GM19238 (cell line): Measurements from ENCODE around the gene ALG12.
A peak's percentile ranks its signal among the peaks of the same experiment; 100 is the strongest.

ENCODE experiments used
- DNase-seq: peaks from one replicate; pipeline ENCODE4 v3.0.0; 2011; ENCODE audit warnings: low spot score; ENCODE audit not compliant: insufficient read length

Gene ALG12

DNA sequence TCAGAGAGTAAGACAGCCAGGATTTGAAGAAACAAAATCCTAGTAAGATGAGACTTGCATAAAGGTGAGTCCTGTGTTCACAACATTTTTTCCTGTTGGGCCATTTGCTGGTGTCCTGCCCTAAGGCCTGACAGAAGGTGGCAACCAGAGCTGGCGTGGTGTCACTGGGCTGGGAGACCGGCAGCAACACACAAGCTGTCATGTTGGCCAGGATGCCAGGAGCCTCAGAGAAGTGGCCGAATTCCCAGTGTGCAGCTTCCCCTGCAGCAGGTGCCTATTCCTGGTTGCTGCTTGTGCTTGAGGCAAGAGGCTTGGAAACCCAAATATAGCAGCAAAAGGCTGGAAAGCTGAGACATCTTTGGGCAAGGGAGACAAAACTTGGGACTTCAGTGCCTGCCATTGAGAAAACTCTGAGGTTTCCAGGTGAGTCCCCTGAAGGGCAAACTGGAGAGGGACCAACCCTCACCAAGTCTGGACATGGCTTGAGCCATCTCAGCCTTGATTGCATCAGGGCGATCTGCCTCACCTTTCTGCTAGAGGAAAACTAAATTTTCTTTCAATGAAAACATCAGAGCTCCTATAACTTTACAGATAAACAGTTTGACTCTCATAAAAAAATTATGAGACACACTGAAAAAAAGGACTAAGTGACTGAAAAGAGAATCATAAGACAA lies 25.9 kb downstream of the ALG12 start:
- DNase-seq: no peak

DNA sequence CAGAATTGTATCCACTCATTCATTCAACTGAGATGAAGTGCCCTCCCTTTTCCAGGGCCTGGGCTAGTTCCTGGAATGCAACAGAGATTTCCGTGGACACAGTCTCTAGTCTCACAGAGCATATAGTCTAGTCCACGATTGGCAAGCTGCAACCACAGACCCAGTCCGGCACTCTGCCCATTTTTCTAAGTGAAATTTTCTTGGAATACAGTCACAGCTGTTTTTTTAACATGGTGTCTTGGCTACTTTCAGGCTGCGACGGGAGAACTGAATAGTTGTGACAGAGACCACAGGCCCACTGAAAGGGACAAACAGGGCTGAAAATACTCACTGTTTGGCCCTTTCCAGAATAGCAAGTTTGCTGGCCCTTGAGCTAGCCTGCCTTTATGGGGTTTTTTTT lies 29.2 kb downstream of the ALG12 start:
- no peak for DNase-seq

DNA sequence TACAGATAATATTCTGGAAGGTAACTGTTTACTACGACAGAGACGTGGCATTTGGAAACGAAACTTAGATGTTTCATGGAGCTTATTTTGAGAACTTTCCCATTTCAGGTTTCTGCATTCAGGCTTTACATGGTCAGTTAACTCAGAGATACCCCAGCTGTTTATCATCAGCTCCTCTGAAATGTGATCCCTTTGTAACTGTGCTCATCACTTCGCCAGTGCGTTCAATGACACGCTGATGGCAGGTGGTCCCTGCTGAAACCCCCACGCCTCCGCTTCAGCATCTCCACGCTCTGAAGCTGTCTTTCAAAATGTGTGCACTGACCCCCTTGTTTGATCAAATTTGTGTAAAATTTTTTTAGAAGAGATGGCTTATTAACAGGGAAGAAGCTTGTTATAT lies 30.5 kb downstream of the ALG12 start:
- no peak for DNase-seq

DNA sequence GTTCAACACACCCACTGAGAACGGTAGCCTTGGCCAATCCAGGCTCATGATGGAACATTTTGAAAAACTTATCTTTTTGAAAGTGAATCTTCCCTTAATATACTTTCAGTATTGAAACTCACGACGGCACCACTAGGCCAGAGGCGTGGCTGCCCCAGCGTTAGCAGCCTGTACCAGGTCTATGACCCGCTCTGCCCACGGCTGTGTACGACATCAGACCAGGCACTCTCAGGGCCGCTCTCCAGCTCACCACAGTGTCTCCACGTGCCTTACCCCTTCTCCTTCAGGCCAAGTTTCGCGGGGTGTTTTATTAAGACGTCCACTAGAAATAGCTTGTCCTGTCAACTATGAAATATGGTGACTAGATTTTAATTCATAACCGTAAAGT lies 31.2 kb downstream of the ALG12 start:
- no peak for DNase-seq

DNA sequence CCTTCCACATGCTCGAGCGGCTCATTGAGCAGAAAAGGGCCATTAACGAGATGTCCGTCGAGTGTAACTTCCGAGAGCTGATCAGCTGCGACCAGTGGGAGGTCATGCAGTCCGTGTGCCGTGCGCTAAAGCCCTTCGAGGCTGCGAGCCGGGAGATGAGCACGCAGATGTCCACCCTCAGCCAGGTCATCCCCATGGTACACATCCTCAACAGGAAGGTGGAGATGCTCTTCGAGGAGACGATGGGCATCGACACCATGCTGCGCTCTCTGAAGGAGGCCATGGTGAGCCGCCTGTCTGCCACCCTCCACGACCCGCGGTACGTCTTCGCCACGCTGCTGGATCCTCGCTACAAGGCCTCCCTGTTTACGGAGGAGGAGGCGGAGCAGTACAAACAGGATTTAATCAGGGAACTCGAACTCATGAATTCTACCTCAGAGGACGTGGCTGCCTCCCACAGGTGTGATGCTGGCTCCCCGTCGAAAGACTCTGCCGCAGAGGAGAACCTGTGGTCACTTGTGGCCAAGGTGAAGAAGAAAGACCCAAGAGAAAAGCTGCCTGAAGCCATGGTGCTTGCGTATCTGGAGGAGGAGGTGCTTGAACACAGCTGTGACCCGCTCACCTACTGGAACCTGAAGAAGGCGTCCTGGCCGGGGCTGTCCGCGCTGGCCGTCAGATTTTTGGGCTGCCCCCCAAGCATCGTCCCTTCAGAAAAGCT lies 31.7 kb downstream of the ALG12 start:
- DNase-seq: no peak

DNA sequence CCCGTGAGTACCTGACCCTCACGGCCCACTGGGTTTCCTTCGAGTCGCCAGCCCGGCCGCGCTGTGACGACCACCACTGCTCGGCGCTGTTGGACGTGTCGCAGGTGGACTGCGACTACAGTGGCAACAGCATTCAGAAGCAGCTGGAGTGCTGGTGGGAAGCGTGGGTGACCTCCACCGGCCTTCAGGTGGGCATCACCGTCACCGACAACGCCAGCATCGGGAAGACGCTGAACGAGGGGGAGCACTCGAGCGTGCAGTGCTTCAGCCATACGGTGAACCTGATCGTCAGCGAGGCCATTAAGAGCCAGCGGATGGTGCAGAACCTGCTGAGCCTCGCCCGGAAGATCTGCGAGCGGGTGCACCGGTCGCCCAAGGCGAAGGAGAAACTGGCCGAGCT lies 32.4 kb downstream of the ALG12 start:
- DNase-seq: no peak

- no peak for DNase-seq
Observed at GRCh38 chr22:49885281-49885680, 33.0 kb downstream of the ALG12 start.

DNA sequence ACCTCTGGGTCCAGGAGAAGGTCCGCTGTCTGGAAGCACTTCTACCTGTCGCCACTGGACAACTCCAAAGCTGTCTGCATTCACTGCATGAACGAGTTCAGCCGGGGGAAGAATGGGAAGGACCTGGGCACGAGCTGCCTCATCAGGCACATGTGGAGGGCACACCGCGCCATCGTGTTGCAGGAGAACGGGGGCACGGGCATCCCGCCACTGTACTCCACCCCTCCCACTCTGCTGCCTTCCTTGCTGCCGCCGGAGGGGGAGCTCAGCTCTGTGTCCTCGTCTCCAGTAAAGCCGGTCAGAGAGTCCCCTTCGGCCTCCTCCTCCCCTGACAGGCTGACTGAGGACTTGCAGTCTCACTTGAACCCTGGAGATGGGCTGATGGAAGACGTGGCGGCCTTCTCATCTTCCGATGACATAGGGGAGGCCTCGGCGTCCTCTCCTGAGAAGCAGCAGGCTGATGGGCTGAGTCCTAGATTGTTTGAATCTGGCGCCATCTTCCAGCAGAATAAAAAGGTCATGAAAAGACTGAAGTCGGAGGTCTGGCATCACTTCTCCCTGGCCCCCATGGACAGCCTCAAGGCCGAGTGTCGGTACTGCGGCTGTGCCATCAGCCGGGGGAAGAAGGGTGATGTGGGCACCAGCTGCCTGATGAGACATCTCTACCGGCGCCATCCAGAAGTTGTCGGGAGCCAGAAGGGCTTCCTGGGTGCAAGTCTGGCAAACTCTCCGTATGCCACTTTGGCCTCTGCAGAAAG lies 33.6 kb downstream of the ALG12 start:
- DNase-seq: no peak

DNA sequence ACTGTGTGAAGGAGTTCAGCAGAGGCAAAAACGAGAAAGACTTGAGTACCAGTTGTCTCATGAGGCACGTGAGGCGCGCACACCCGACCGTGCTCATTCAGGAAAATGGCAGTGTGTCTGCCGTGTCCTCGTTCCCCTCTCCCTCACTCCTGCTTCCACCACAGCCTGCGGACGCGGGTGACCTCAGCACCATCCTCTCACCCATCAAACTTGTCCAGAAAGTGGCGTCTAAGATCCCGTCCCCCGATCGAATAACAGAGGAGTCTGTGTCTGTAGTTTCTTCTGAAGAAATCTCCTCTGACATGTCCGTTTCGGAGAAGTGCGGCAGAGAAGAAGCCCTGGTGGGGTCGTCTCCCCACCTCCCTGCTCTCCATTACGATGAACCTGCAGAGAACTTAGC lies 34.2 kb downstream of the ALG12 start:
- no peak for DNase-seq

- no peak for DNase-seq
Observed at GRCh38 chr22:49883294-49883640, 35.0 kb downstream of the ALG12 start.

DNA sequence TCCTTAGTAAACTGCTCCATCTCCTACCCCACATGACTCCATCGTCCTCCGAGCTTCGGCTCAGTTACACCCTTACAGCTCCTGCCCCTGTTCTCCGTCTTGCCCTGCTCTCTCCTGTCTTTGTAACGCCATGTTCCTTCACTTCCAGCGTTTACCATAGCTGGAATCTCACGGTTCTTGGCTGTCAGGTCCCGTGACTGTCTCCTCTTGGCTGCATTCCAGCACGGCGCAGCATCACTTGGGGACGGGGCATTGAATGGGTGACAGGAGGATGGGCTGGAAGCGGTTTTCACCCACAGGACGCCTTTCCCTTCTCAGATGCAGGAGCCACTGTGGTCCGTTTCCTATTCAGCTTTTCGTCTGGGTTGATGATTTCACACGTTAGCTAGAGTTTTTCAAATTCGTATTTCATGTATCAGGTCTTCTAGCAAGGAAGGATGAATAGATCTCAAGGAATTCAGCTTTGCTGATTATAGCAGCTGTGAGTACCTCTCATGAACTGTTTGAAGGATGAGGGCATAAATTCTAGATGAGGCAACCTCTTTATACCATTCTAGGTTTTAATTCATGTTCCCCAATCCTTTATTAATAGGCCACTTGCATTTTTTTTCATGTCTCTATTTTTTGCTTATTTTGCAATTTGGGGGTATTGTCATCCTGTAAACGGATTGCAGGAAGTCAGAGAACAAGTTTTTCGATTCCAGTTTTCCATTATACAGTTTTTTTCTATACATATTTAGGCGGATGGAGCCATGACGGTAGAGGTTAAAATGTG lies 35.5 kb downstream of the ALG12 start:
- DNase-seq: no peak

DNA sequence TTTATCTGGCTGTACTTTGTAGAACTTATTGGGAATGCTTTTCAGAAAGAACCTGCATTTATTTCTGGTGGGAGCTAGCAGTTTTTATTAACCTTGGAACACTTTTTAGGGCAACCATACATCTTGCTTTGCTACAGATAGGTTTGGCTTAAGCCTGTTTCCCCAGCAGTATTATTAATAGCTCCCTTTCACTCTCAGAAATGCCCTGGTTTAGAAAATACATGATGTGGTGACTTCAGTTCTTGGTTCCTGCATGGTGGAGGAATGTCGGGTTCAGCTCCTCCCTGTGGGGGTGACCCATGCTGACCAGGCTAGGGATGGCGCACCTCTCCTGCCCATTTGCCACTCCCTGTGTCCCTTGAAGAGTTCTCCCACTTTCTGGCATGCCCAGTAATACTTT lies 36.4 kb downstream of the ALG12 start:
- no peak for DNase-seq

DNA sequence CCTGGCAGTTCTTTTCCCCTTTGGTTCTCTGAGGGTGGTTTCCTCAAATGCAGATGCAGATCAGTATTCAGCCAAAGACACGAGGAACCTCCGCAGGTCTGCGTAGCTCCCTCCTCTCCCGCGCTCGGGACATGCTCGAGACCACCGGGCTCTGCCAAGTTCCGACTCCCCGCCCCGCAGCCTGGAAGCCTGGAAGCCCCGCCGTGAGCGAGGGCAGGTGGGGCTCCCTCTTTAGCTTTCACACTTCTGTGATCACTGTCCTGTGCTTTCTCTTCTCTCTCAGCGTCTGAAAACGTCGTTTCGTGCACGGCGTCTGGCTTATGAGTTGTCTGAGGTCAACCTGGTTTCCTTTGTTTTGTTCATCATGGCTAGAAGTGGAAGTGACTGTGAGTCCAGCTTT lies 38.0 kb downstream of the ALG12 start:
- DNase-seq: peak; percentile 34

DNA sequence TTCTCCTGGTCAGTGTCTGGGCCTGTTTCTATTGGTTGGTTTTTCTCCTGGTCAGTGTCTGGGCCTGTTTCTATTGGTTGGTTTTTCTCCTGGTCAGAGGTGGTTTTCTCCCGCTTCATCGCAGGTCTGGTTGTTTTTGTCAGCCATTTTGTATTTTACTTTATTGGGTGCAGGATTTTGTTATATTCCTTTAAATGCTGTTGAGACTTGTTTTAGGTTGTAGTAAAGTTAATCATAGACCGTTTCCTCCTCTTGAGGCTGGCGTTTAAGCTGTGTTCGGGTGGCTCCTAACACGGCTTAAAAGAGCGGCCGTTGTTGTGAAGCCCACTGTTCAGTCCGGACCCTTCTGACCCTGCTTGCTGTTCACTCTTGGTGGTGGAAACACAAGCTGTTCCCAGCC lies 38.4 kb downstream of the ALG12 start:
- no peak for DNase-seq

GRCh38 chr22:49878206-49878605 lies 40.0 kb downstream of the ALG12 start:
- DNase-seq: no peak

- DNase-seq: no peak
Observed at GRCh38 chr22:49877642-49878041, 40.6 kb downstream of the ALG12 start.

GRCh38 chr22:49873228-49873940 lies 44.9 kb downstream of the ALG12 start:
- DNase-seq: no peak

GRCh38 chr22:49872347-49872746 lies 45.9 kb downstream of the ALG12 start:
- no peak for DNase-seq

- no peak for DNase-seq
Observed at GRCh38 chr22:49871482-49871881, 46.8 kb downstream of the ALG12 start.

DNA sequence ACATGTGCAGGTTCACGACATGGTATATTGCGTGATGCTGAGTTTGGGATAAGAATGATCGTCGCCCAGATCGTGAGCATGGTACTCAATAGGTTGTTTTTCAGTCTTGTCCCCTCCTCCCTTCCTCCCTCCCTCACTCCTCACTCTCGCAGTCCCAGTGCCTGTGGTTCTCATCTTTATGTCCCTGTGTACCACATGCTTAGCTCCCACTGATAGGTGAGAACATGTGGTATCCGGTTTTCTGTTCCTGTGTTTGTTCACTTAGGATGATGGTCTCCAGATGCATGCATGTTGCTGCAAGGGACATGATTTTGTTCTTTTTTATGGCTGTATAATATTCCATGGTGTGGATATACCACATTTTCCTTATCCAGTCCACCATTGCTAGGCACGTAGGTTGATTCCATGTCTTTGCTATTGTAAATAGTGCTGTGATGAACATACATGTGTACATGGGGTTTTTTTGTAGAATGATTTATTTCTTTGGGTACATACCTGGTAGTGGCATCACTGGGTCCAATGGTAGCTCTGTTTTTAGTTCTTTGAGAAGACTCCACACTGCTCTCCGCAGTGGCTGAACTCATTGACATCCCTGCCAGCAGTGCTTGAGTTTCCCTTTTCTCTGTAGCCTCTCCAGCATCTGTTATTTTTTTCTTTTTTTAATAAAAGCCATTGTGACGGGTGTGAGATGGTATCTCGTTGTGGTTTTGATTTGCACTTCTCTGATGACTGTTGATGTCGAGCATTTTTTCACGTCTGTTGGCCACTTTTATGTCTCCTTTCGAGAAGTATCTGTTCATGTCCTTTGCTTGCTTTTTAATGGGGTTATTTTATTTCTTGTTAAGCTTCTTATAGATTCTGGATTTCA lies 48.2 kb downstream of the ALG12 start:
- no peak for DNase-seq
